ENCODE measurements around the gene SIPA1L3.

SIPA1L3 gene

GRCh38 chr19:38209671-38210457 lies 302.9 kb downstream of the SIPA1L3 start:
- TF ChIP-seq EZH2phosphoT487 (conservative IDR thresholded peaks at IDR 0.05; ENCODE audit: low read length) (no peak), CTCF (IDR thresholded peaks at IDR 0.05; ENCODE audit: insufficient read depth, low read length, poor library complexity, severe bottlenecking) (no peak)
- H3K4me3 ChIP-seq (ENCODE audit: insufficient read depth, low read length, poor library complexity, severe bottlenecking): no peak overlapping the region
- H3F3A ChIP-seq (ENCODE audit: insufficient read depth): 0 out of 2 replicates have a peak, but pooled peaks cover 8% of the 10 kb centered on the region
- no peaks in the 10 kb centered on the region for H3K79me2 ChIP-seq (ENCODE audit: insufficient read depth, low read length)
- no peak overlapping the region for H3K27ac ChIP-seq (ENCODE audit: low read depth, low read length)
- no peaks in the 10 kb centered on the region for H3K36me3 ChIP-seq (ENCODE audit: low read length)
- H3K9ac ChIP-seq (ENCODE audit: low read length): no peak overlapping the region
- no peak overlapping the region for H2AFZ ChIP-seq (ENCODE audit: low read depth, low read length, severe bottlenecking)
- no peaks in the 10 kb centered on the region for H3K9me3 ChIP-seq (ENCODE audit: insufficient read depth, low read length)
- H3K9me2 ChIP-seq (replicated peaks; ENCODE audit: insufficient read depth, low read length): no peaks in the 10 kb centered on the region
- H3K27me3 ChIP-seq (ENCODE audit: low read length): no peaks in the 10 kb centered on the region
- no peak overlapping the region for H3K4me2 ChIP-seq (ENCODE audit: low read depth, low read length, poor library complexity, severe bottlenecking)
- peaks cover 5% of the 10 kb centered on the region; the same call in 1 of the 2 replicates for H4K20me1 ChIP-seq (ENCODE audit: low read depth, low read length)

- no peak overlapping the region for H2AFZ ChIP-seq (ENCODE audit: low read depth, low read length, severe bottlenecking)
- no peak overlapping the region for H3K27ac ChIP-seq (ENCODE audit: low read depth, low read length)
- no peak overlapping the region for H3K4me3 ChIP-seq (ENCODE audit: insufficient read depth, low read length, poor library complexity, severe bottlenecking)
- no peaks in the 10 kb centered on the region for H3K79me2 ChIP-seq (ENCODE audit: insufficient read depth, low read length)
- no peaks in the 10 kb centered on the region for H3K9me2 ChIP-seq (replicated peaks; ENCODE audit: insufficient read depth, low read length)
- TF ChIP-seq CTCF (IDR thresholded peaks at IDR 0.05; ENCODE audit: insufficient read depth, low read length, poor library complexity, severe bottlenecking) (no peak), EZH2phosphoT487 (conservative IDR thresholded peaks at IDR 0.05; ENCODE audit: low read length) (no peak)
- H3K27me3 ChIP-seq (ENCODE audit: low read length): no peaks in the 10 kb centered on the region
- H3F3A ChIP-seq (ENCODE audit: insufficient read depth): 0 out of 2 replicates have a peak, but pooled peaks cover 8% of the 10 kb centered on the region
- peaks cover 5% of the 10 kb centered on the region; the same call in 1 of the 2 replicates for H4K20me1 ChIP-seq (ENCODE audit: low read depth, low read length)
- H3K4me2 ChIP-seq (ENCODE audit: low read depth, low read length, poor library complexity, severe bottlenecking): no peak overlapping the region
- no peaks in the 10 kb centered on the region for H3K9me3 ChIP-seq (ENCODE audit: insufficient read depth, low read length)
- no peaks in the 10 kb centered on the region for H3K36me3 ChIP-seq (ENCODE audit: low read length)
- no peak overlapping the region for H3K9ac ChIP-seq (ENCODE audit: low read length)
Measured at GRCh38 chr19:38210458-38210987, 303.5 kb downstream of the SIPA1L3 start.

- Histone ChIP-seq H2AFZ (ENCODE audit: low read depth, low read length, severe bottlenecking) (no peak overlapping the region), H3K4me3 (ENCODE audit: insufficient read depth, low read length, poor library complexity, severe bottlenecking) (no peak overlapping the region), H3K9me2 (replicated peaks; ENCODE audit: insufficient read depth, low read length) (no peaks in the 10 kb centered on the region), H3F3A (ENCODE audit: insufficient read depth) (0 out of 2 replicates have a peak, but pooled peaks cover 8% of the 10 kb centered on the region), H3K4me2 (ENCODE audit: low read depth, low read length, poor library complexity, severe bottlenecking) (no peak overlapping the region), H3K27ac (ENCODE audit: low read depth, low read length) (no peak overlapping the region), H3K36me3 (ENCODE audit: low read length) (no peaks in the 10 kb centered on the region), H3K27me3 (ENCODE audit: low read length) (no peaks in the 10 kb centered on the region), H3K9me3 (ENCODE audit: insufficient read depth, low read length) (no peaks in the 10 kb centered on the region), H3K79me2 (ENCODE audit: insufficient read depth, low read length) (no peaks in the 10 kb centered on the region), H3K9ac (ENCODE audit: low read length) (no peak overlapping the region), H4K20me1 (ENCODE audit: low read depth, low read length) (peaks cover 5% of the 10 kb centered on the region; the same call in 1 of the 2 replicates)
- no peak for TF ChIP-seq EZH2phosphoT487 (conservative IDR thresholded peaks at IDR 0.05; ENCODE audit: low read length)
- no peak for TF ChIP-seq CTCF (IDR thresholded peaks at IDR 0.05; ENCODE audit: insufficient read depth, low read length, poor library complexity, severe bottlenecking)
Measured at GRCh38 chr19:38211151-38211591, 304.2 kb downstream of the SIPA1L3 start.

Measured in SU-DHL-6 (cell line).